HG03442 (cell line): Measurements from ENCODE around the gene CARD11.
"Not testable (repeated sequence)": the region's sequence is repeated elsewhere in the genome, so short reads cannot be mapped to it uniquely, and the experiment has no call there.

Experiments
- ATAC-seq: cut with Tn5 transposase; IDR thresholded peaks from one replicate; pipeline ENCODE4 v1.9.1; 2021; ENCODE audit warnings: mild to moderate bottlenecking, moderate library complexity; ENCODE audit not compliant: unreplicated experiment

Gene CARD11

DNA sequence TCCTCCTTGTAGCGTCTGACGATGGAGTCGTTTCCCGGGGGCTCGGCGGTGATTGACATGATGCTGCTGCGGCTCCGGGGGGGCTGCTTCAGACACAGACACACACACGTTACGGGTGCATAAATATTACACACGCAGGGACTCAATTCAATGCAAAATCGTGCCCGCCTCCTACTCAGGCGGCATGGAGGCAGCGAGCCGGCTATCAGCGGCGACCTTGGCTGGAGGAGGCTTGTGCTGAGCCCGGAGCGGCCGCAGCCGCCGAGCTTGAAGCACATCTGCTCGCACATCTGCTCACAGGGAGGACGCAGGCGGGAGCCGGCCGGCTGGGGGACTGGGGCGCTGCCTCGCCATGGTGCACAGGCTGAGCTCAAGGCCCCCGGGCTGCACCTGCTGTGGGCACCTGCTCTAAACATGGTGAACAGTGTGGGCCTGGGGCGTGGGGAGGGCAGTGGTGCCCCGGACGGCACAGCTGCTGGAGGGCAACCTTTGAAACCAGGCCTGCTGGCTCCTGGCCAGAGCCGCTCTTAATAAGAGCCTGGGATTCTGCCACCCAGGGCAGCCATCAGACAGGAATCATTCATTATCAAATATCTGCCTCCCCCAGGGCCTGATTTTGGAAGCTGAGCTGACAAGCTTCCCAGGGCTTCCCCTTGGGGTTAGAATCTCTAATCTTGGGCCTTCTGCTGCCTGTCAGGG is 114.9 kb downstream of the CARD11 start:
- ATAC-seq: no peak

DNA sequence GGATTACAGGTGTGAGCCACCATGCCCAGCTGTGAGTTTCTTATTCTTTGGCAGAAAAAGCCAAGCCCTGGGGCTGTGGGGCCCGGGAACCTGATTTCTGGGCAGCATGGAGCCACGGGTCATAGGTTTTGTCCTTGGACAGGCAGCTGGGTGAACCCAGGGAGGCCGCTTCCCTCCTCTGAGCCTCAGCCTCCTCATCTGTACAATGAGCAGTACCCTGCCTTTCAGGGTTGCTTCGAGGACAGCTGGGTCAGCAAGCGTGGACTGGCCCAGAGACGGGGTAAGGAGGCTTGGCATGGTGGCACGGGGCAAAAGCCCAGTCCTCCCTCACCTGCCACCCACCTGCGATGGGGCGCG is 115.4 kb downstream of the CARD11 start:
- ATAC-seq: no peak

DNA sequence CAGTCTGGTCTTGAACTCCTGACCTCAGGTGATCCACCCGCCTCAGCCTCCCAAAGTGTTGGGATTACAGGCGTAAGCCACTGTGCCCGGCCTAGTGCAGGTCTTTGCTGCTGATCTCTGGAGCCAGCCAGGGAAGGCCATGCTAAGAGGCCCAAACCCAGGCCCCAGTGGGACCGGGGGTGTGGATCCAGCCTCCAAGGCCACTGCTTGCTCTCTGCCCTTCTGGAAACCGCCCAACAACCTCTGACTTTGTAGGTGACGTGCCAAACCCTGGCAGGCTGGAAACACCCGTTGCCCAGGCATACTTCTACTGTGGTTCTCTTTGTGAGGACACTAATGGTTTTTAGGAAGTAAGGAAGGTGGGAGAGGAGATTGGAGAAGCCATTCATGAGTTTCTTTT is 116.1 kb downstream of the CARD11 start:
- ATAC-seq: no peak

DNA sequence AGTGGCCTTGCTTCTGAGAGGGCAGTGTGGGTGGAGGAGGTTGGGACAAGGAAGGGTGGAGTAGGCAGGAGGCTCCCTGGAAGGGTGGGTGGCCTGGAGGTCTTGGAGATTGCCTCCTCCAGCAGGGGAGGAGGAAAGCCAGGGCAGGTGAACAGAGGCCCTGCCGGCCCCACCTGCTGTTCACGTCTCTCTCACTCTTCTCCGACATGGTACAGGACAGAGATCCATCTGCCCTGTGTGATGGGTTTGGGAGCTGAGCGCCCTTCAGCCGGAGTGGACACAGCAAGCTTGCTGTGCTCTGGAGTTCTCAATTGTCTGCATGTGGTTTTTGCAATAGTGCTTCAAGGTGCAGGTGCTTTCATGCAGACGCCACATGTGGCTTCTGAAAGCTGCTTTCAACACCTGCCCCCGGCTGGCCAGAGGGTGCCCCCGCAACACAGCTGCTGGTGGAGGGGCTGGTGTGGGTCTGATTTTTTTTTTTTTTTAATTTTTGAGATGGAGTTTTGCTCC is 116.7 kb downstream of the CARD11 start:
- no peak for ATAC-seq

DNA sequence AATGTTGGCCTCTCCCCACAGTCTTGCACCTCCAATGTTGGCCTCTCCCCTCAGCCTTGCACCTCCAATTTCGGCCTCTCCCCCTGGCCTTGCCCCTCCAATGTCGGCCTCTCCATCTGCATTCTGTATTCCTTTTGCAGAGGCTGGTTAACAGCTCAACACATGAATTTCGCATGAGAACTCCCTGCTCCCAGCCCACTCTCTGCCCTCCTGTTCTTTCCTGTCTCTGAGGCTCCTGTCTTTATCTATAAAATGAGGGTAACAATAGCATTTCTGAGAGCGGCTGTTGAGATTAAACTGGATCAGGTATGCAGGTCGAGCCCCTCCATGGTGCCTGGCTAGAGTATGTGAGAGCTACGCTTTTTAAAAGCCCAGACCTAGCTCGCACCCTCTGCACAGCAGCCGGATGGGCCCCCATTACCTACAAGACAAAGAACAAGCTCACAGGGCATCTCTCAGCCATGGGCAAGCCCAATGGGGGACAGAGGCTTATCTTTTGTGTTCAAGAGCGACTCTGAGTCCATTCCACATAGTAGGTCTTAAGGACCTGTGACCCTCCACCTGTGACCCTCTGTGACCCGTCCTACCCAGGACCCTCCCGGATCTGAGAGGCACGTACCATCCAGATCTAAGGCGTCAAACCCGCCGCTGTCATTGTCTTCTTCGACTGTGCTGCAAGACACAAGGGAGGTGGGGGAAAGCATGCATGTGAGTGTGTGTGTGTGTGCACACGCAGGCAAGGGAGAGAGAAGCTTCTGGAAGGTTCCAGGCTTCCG is 117.4 kb downstream of the CARD11 start:
- no peak for ATAC-seq

DNA sequence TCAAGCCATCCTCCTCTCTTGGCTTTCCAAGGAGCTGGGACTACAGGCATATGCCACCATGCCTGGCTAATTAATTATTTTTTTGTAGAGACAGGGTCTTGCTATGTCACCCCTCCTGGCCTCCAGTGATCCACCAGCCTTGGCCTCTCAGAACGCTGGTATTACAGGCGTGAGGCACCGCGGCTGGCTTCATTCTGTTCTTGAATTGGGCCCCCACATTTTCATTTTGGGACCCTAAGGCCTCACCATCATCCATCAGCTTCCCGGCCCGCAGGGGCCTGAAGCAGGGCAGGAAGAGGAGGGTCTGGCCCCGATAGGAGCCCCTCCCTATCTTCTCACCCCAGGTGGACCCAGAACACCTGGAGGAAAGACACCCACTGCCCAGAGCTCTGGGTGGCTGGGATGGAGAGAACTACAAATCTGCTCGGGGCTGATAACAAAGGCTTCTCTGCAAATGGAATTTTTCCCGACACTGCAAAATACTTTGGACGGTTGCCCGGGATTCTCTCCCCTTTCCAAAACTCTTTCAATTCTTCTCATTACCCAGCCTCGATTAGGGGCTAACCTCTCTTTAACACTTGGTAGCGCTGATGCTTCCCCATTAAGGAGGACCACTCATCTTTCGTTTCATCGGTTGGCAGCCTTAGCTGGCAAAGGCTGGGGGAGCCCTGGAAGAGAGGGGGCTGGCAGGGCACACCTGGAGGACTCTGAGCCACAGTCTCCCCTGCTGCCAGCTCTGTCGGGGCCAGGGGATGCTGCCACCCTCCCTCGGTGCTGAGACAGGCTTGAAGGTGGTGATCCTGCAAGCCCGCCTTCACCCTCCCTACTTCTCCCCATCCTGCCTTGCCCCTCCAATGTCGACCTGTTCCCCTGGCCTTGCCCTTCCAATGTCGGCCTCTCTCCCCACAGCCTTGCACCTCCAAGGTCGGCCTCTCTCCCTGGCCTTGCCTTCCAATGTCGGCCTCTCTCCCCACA is 118.5 kb downstream of the CARD11 start:
- no peak for ATAC-seq

DNA sequence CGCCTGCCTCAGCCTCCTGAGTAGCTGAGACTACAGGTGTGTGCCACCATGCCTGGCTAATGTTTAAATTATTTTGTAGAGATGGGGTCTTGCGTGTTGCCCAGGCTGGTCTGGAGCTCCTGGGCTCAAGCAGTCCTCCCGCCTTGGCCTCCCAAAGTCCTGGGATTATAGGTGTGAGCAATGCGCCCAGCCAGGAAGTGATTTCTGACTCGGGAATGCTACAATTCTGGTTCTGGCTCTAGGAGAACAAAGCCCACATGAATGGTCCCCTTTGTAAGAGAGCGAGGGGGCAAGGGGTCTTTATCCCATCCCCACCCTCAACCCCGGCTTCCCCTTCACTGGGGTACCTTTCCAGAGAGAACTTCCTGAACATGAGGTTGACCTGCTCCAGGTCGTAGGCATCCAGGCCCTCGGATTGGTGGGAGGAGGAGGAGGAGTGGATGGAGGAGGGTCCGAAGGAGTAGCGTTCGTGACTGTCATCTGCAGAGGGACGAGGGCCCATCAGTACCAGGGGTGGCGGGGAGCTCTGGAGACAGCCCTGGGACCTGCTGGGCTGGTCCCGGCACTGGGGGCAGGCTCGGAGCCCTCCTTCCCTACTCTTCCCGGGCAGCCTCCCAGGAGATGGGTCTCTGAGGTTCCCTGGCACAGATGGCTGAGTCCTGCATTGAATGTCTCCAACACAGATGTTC is 119.6 kb downstream of the CARD11 start:
- no peak for ATAC-seq

DNA sequence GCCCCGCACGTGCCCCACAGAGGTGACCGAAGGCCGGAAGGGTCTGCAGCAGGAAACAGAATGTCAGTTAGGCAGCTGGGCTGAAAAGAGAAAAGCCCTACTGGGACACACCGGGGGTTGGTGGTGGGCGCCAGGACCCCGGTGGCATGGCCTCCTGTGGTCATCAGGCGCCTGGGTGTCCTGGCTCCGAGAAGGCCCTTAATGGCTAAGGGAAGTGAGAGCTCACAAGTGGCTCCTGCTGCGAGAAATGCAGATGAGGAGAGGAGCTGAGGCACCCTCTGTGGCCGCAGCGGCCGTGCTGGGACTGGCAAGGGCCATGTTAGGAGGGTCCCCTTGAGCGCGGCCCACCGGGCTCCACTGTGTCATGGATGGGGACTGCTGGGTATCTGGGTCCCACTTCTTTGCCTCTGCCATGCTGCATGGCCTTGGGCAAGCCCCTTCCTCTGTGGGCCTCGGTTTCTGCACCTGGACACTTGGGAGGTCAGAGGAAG is 120.3 kb downstream of the CARD11 start:
- ATAC-seq: no peak

DNA sequence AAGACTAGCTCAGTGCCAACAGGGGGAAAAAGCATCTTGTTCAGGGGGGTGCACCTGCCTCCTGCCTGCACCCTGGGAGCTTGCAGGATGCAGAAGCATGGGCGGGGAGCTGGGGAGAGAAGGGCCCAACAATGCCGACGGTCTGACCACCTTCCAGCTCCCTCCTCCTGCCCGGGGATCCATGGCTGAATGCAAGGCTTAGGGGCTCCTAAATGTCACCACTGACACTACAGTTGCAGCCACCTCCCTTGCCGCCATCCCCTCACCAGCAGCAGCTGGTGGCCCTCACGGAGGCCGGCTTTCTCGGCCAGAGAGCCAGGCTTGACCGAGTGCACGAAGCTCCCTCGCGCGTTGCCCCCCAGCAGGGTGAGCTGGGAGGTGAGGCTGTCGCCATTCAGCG is 120.8 kb downstream of the CARD11 start:
- no peak for ATAC-seq

DNA sequence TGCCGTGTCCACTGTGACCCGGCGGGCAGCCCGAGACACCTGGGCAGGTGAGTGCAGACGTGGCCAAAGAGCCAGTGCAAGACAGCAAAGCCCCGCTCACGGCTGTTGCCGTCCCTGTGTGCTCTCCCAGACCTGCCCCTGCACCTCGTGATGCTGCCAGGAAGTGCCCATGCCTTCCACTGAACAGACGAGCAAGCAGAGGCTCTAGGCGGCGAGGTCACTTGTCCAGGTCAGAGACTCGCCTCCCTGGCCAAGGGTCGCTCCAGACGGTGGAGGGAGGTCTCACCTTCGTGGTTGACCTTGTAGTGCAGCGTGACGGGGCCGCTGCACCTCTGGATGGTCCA is 121.3 kb downstream of the CARD11 start:
- no peak for ATAC-seq

DNA sequence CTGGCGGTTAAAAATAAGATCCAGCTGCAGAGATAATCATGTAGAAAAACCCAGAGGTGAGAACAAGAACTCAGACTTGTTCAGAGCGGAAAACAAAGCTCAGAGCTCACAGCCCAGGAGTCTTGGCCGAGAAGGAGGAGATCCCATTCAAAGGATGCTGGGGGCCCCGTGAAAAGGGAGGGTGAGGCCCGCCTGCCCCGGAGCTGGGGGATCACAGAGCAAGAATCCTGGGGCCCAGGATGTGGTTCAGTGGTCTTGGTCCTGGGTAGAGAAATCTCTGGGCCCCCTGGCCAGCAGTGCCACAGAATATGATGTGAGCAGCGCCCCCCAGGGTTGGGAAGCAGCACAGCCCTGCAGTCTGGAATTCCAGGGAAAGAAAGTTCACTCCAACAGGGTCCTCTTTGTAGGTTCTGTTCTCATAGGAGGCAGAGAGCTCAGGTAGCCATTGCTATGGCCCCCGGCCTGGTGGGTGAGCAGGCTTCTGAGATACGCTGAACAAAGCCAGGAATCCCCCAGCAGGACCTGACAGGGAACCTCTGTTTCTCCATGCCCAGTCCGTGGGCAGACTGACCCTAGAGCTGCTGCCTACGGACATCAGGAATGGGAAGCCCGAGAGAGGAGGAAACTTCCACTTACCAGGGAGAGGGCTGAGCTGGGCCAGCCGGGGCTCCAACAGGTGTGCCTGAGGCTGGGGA is 121.9 kb downstream of the CARD11 start:
- ATAC-seq: no peak

DNA sequence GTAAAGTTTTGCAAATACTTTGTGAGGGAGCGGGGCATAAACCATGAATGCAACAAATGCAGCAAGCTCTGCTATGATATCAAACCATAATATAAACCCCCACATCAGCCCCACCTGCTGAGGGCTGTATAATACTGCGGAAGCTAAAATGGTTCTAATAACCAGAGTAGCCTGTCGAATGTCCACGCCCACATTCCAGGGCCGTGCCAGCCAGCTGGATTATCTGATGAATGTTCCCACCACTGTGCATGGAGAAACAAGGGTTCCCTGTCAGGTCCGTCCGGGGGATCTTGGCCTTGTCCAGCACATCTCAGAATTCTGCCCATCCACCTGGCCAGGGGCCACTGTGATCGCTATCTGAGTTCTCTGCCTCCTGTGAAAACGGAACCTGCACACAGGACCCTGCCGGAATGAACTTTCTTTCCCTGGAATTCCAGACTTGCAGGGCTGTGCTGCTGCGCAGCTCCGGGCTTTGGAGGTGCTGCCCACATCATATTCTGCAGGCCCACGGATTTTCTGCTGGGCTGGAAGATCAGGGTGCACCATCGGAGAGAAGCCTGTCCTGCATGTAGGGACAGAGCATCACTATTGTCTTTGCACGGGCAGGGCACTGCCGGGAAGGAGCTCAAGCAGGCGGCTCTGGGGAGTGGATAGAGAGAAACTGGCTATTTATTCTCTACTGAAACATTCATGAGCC is 122.6 kb downstream of the CARD11 start:
- no peak for ATAC-seq

DNA sequence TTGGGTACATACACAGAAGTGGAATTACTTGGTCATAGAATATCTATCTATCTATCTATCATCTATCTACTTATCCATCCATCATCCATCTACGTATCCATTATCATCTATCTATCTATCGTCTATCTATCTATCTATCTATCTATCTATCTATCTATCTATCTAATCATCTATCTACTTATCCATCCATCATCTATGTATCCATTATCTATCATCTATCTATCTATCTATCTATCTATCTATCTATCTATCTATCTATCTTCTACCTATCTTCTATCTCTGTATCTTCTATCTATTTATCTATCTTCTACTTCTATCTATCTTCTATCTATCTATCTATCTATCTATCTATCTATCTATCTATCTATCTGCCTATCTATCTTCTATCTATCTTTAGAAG is 123.2 kb downstream of the CARD11 start:
- not testable (repeated sequence) for ATAC-seq

DNA sequence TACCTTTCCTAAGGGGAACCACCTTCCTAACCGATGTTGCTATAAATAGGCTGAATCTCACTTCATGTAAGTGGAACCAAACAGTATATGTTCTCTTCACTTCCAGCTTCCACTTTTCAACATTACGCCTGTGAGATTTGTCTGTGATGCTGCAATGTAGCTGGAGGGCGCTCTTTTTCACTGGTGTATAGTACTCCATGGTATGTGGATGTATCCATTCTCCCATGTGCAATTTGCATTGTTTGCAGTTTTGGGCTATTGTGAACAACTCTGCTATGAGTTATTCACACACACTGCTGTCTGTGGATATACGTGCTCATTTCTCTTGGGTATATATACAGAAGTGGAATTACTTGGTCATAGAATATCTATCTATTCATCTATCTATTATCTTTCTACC is 123.6 kb downstream of the CARD11 start:
- no peak for ATAC-seq

DNA sequence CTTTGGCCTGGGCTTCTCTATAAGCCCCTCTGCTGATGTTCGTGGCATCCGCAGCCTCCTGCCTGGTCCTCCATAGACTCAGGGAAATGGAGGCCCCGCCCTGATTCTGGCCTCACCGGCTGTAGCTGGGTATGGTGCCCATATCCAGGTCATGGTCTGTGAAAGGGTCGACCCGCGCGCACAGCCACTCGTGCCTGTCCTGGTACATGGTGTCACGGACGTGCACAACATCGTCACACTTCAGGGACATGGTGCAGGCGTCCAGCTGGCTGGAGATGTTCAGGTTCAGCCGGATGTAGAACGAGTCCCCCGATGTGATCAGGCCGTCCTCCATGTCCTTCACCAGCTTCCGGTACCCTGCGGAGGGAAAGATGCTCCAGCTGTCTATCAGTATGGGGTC is 124.4 kb downstream of the CARD11 start:
- no peak for ATAC-seq

DNA sequence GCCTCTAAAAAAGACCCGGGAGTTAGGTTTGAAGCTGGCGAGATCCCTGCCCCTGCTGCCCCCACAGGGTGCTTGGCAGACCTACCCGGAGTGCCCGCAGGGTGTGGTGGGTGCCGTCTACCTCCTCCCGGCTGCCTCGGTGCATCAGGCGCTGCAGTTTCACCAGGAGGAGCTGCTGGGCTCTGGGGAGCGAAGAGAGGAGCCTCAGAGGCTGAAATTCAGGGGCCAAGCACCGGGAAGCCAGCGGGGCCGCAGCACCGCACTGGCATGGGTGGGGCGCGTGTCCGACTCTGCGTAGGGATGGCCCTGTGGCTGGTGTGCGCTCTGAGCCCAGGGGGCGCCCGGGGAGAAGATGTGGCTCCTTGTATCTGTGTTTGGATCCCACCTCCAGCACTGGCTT is 125.3 kb downstream of the CARD11 start:
- no peak for ATAC-seq

DNA sequence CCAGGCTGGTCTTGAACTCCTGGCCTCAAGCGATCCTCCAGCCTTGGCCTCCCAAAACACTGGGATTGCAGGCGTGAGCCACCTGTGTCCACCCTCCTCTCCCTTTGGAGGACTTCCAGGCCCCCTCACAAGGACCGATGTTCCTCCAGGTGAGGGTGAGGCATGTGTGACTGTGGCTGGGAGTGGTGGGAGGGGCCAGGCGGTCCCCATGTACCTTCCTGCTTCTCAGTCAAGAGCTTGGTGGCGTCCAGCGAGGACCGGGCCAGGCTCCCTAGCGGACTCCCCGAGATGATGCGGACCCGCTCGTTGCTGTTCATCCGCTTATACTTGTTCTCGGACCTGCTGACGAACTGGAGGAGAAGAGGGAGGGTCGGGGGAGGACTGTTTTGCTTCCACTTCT is 128.6 kb downstream of the CARD11 start:
- no peak for ATAC-seq

DNA sequence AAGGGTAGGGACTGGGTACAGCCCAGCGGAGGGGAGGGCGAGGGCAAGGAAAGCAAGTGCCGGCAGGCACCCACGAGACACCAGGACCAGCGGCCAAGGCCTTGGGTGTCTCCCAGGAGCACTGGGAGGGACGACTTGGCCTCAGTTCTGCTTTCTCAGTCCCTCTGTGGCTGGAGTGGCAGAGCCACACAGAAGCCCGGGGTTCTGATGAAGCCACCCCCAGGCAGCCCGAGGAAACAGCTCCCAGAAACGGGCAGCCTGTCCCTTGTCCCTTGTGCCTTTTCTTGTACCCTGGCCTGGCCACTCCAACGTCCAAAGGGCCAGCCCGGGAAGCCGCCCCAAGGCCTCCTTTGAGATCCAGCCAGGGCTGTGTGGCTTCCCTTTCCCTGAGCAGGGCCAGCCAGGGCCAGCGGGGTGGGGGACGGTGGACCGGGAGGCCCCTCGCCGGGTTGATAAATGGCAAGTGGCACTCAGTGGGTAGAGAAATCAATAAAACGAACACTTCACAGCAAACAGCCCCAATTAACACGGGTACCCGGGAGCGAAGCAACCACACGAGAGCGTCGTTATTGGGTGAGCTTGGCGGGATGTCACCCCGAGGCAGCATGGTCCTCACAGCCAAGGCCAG is 129.8 kb downstream of the CARD11 start:
- no peak for ATAC-seq
